ENCODE measurements around the gene SOD3. TPM values are rescaled to one million over a fixed set of nuclear protein-coding genes. Genes with fewer than 3 reads are reported as not detected.

SOD3 gene
- total RNA-seq, 1 experiment from 2014 or later = 0.63 TPM

DNA sequence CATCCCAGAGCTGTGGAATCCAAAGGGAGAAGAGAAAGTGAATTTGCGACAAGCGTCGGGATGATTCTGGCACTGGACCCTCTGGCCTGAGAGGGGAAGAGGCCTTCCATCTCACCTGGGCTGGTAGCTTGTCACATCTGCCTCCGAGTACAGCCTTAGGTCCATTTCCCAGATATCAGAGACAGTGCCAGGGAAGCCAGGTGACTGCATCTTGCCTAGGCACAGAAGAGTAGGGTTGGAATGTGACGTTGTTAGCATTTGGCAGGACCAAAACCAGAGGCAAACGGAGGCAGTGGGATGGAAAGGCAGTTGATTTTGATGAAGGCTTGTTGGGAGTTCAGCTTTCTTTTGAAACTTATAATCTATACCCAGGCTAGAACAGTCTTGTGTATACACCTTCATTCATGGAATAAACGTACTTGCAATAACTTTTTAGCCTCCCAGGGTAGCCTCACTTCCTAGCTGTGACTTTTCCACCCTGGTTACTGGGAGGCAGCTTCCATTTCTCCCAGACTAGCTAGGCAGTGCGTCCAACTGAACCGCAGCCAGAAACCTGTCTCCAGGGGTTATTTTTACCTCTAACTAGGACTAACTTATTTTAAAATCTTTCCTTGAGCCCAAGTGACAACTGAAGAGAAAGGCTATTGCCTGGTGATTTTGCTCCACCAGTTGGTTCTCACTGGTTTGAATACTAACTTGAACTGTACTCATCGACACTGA is 5.9 kb downstream of the SOD3 start:
- DNase-seq (ENCODE audit: low read depth) = no peak

DNA sequence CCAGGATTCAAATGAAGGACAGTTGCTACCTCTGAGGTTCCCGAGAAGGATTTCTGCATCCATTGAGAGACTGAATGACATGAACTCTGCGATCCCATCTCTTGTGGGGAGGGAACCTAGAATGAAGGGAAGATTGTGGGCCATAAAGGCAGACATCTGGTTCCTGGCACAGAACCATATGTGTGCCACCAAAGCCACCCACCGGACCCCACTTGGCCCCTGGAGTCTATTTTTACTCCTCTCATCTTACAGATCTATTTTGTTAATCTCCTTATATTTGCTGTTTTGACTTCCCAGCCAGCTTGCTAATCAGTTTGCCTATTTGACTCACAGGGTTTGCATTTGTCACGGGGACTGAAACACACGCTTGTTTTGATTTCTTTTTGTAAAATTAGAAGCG is 7.3 kb downstream of the SOD3 start:
- peak; percentile 30 for DNase-seq (ENCODE audit: low read depth)

DNA sequence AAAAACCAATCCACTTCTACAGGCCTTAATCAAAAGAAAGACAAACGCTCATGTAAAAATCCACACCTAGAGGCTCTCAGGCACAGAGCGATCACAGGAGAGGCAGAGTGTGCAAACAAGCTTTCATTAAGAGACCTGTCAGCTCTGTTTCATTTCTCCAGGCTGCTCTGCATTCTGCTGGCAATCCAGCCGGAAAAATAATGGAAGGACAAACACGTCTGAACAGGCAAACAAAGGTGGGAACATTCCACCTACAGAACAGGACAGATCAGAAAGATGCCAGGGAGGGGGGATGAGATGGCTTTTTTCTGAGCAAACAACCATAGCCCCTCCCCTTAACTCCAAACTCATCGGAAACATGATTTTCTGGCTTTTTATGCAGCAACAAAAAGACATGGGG is 9.7 kb downstream of the SOD3 start:
- DNase-seq (ENCODE audit: low read depth) = no peak

DNA sequence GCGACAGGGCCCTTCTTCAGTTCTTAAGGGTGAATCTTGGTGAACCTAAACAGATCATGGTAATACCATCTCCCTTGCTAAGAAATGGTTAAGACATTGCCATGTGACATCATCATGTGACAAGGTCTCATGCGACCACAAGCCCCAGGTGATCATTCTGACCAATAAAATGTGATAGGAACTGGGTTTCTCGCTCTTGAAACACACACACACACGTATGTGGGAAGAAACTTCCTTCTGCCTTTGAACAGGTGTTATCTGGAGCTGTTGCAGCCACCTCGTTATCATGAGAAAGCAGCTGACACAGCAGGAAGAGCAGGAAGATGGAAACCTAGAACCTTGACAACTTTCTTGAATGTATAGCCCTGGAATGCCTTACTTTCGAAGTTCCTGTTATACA is 10.2 kb downstream of the SOD3 start:
- no peak for DNase-seq (ENCODE audit: low read depth)

DNA sequence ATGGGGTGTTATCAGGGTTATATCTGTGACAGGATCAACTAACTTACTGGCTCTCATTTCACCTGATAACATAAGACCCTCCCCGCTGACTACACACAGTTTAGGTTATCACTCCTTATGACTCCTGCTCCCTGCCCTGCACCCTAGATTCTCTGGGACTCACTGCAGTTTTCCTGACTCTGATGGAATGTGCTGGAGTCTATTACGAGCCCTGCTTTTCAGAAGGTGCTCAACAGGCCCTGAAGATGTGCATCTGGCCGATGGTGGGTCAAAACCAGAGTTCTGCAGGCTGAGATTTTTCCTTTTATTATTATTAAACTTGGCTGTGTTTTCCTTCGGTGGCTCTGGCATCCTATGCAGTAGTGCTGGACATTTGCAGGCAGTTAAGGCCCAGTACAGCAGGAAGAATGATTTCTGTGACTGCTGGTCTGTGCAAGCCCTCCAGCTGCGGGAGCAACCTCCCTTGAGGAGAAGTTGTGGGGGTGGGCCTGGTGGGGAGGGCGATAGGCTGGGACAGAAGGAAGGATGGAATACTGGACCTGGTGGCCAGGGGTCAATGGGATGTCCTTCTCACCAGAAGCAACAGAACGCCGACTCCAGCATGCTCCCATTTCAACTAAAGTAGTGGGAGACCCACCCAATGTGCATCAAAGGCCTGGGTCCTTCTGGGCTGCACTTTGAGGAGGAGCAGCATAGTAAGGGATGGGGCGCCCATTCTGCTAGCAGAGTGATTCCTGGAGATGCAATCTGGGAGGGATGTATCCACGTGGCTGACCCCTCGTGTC is 11.0 kb downstream of the SOD3 start:
- no peak for DNase-seq (ENCODE audit: low read depth)

DNA sequence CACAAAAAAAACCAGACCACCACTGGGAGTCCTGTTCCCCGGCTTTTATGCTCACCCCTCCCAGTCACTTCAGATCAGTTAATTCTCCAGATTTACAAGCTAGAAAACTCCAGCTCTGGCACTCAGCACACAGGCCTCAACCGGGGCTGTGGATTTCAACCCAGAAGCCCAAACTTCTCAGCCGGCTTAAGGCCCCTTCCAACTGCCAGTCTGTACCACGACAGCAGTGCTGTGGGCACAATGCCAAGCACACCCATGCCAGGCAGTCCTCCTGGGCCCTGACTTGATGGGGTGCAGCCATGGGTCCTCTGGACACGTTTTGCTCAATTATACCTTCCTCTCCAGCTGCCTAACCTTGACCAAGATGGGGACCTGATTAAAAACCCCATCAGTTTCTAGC is 12.2 kb downstream of the SOD3 start:
- no peak for DNase-seq (ENCODE audit: low read depth)

DNA sequence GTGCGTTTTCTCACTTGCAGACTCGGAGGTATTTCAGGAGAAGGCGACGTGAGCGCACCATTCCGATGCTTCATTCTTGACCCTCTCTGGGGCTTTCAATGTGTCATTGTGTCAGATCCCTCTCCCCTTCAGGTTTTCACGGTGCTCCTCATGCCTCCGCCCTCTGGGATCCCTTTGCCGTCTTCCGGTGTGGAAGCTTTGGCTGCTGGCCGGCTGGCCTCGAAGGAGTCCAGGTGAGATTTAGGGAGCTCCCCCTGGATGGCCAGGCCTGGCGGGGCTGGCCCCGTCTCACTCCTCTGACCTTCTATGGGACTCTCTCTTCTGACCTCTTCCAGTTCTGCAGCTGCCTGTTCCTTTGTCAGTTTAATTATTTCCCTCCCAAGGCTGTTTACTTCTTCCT is 12.9 kb downstream of the SOD3 start:
- DNase-seq (ENCODE audit: low read depth) = no peak

DNA sequence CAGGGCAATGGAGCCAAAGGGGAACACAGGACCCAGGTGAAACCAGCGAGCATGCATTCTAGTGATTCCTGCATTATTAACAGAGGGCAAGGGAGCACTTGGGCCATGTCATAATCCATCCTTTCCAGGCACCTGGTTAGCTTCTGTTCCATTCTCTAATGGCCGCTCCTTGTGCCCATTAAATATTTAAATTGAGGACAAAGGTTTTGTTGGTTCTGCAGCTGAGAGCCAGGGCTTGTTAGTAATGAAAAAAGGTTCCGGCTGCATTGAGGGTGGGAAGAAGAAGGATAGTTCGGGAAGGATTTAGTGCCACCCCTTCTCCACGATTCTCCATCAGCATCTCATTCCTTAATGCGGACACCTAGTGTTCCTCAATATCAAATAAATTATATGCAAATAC is 13.6 kb downstream of the SOD3 start:
- DNase-seq (ENCODE audit: low read depth) = no peak

DNA sequence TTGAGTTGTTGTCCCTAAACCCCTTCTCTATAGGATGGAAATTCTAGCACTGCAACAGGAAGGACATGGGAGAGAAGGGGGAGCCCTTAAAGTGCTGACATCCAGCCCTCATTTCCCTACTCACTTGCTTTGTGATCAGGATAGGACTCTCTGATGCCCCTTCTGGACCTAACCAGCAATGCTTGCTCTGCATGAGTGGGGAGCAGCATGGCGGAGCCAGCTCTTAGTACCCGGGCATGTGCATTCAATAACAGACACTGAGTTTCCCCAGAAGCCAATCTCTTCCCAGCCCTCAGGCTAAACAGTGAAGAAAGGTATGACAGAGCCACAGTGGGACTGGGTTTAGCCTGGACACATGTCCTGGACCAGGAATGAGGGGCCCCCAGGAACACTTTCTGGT is 14.0 kb downstream of the SOD3 start:
- peak; percentile 23 for DNase-seq (ENCODE audit: low read depth)

DNA sequence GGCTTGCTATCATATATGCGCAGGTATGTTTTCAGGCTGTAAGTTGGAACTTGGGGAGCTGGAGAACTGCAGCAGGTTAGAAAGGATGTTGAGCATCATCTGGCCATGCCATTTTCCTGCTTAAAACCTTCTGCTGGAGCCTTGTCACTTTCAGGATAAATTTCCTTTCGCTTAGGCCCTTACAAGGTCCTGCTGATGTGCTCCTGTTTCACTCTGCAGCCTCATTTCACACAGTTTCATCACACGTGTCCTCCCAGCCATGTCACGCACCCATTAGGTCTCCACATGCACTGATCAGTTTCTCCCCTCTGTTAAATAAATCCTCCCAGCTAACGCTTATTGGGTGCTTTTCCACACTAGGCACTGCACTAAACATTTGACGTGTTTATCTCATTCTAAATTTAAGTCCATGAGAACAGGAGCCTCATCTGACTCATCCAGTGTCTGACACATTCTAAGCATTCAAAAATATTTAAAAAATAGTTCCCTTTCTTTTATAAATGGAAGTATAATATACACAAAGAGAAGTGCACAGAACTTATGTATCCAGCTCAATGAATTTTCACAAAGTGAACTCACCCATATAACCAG is 14.5 kb downstream of the SOD3 start:
- no peak for DNase-seq (ENCODE audit: low read depth)

DNA sequence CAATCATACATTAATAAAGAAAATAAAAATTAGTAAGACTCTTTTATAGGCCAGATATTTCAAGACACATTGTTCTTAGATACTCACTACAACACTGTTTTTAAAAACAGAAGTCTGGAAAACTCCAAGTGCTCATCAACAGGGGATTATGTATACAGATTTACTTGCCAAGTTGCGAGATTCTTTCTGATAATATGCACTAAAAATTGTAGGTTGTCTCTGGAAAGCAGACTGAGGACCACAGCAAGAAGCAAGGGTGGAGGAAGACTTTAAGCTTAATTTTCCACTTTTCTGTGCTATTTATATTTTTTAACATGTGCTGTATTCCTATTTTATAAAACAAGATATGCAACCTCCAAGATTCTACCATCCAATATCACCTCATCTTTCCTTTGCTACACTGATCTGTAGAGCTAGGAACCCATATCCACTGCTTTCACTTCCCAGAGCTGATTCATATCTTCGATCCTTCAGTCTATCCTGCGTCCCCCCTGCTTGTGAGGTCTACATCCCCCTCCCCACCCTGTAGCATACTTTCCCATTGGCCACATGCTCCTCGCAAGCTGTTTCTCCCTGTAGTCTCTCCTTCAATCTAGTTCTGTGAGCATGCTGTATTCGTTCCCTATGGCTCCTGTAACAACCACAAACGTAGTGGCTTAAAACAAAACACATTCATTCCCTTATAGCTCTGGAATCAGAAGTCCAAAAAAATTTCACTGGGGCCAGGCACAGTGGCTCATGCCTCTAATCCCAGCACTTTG is 15.7 kb downstream of the SOD3 start:
- no peak for DNase-seq (ENCODE audit: low read depth)

DNA sequence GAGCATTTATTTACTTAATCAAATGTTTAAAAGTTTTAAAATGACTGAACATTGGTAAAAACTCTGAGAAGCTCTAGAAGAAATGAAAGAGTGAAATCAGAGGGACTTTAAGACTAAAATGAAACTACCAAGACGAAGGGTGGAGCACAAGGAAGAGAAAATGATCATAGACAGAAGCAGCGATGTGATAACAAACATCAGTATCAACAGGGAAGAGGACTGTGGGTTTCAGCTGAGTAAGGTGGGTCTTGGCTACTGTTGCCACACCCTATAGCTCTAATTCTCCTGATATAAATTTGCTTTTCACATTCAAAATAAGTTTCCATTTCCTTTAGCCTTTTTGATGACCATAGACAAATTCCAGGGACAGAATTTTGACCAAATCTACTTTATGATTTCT is 18.4 kb downstream of the SOD3 start:
- DNase-seq (ENCODE audit: low read depth) = no peak

DNA sequence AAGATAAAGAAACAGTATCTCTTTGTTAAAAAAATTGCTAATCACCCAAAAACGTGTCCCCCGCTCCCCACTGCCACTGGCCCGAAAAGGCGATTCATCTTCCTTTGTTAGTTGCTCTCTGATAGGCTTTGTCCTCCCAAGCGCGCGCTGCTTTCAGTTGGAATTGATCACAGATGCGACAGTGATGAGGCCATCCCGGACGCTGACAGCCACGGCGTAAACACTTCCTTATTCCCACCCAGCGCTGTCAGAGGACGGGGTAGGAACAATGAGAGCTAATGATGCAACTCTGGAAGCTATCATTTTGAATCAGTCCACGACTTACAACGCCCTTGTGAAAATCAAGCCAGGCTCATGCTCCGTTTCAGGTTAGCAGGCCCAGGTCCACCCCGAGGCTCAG is 21.4 kb downstream of the SOD3 start:
- no peak for DNase-seq (ENCODE audit: low read depth)

DNA sequence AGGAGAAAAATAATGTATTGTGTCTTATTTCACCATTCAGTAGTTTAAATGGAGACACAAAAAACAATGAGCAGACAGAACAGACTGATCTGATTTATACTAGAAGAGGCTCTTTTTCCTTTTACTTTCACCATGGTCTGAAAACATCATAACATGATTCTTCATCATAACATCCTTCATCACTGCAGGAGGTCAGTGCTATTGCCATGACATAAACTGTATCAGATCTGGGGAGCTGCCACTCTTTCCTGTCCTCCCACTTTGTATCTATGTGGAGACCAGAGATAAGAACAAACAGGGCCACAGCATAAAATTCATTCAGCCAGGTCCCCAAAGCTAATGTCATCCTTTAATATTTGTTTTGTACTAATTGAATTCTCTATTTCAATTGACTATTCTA is 25.2 kb downstream of the SOD3 start:
- DNase-seq (ENCODE audit: low read depth) = no peak

DNA sequence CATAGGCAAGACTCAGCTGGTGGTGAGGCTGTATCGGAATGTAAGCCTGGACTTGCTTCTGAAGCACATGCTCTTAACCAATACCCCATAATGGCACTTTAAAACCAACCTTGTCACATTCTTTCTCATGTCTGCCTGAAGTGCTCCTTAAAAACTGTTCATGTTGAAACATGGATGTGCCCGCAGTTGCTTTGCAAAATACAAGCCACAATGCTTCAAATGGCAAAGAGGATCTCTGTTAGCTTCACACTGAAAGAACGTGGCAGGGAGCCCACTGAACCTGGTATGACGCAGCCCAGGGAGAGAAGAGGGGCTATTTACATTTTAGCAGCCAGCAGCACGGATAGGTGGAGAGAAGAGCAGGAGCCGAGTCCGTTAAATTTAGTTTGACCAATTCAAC is 29.3 kb downstream of the SOD3 start:
- no peak for DNase-seq (ENCODE audit: low read depth)

DNA sequence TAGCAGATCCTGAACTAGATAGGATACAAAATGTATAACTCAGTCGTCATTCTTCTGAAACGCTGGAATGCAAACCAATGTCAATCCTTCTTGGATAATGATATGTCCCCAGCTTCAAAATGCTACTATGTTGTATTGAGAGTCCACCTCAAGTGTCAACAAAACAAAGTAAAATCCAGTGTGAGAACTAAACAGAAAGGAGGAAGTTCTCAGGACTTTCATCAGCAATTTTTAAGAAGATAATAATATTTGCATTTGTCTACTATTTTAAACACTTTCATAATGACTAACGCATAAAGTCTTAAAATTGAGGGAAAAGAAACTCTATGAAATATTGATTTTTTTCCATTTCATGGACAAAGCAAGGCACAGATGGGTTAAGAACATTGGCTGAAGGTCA is 36.3 kb downstream of the SOD3 start:
- no peak for DNase-seq (ENCODE audit: low read depth)

DNA sequence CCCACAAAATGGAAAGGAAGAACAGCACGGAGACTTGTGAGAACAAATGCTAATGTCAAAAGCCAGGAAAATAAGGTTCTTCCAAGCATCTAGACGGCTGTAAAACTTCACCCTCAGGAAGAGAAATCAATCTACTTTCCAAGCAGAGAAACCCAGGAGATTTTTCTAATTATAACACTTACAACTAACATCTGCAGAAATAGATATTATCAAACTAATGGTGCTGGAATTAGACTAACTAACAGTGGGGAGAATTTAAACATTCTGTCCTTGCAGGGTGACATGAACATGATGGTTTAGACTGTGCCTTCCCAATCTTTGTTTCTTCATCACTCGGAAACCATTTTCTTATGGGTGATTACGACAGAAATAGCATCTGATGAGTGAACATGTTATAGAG is 40.3 kb downstream of the SOD3 start:
- no peak for DNase-seq (ENCODE audit: low read depth)

DNA sequence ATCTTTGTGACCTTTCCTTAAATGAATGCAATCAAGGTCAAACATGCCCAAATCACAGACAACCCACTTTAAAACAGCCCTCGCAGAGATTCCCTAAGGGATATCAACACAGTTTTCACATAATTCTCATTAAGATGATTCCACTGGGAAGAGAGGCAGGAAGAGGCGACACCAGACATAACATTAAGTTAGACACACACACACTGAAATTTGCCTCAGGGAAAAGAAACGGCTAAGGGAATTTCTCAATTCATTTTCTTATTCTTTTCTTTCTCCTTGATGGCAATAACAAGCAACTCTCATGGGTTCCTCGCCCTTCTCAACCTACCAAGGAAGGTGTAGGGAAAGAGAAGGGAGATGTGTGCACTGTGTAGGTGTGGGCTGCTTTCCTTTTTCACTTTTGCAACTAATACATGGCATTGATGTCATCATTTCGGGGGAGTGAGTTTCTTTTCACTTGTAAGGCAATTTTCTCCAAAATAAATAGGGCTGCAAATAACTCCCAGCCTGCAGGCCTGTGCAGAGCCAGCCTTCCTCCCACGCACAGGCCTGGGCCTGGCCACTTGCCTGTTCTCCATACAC is 41.4 kb downstream of the SOD3 start:
- DNase-seq (ENCODE audit: low read depth) = no peak

DNA sequence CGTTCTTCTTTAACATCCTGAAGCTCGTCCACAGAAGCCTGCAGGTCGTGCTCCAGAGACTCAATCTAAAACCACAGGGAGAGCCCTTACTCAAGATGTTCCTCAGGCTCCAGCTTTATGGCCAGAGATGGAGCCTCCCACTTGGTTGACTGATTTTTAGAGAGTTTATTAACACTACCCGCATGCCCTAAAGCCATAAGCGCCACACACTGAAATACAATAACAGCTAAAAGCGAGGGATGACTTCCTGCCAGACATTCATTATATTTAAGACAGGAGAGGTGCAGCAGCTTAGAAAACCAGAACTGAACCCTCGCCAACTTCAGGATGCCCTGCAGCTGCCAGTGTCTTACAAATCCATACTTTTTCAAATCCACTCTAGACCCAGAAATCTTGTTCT is 42.0 kb downstream of the SOD3 start:
- no peak for DNase-seq (ENCODE audit: low read depth)

DNA sequence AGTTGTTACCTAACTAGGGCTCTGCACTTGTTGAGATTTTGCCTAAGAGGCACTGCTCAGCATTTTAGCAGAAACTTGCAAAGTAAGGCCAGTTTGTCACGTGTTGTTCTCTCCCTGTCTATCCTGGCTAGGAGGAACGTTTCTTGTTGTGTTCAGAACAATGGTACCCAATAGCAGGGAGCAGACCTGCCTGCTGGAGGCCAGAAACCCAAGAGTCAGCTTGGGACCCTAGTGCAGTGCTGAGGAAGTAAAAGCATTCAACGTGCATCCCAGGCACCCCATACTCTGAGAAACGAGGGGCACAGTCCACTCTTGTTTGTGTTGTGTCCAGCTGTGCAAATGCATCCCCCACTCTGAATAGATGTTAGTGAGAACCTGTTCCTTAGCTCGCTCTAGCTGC is 42.4 kb downstream of the SOD3 start:
- no peak for DNase-seq (ENCODE audit: low read depth)

DNA sequence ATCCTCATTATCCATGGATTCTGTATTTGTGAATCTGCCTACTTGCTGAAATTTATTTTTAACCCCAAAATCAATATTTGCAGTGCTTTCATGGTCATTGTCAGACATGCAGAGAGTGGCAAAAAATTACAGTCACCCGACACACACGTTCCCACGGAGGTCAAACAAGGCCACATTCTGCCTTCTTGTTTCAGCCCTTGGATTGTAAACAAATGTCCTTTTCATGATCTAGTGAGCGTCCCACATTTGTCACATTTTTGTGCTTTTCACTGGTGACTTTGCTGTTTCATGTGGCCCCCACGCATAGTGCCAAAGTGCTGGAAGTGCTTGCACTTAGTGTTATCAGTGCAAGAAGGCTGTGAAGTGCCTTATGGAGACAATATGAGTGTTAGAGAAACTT is 45.0 kb downstream of the SOD3 start:
- no peak for DNase-seq (ENCODE audit: low read depth)
